T-helper 22 cell (primary cell): Measurements from ENCODE around the gene HCRTR1.

Experiments used
- DNase-seq: peaks from one replicate; pipeline ENCODE4 v3.0.0-alpha.2; 2020; ENCODE audit warnings: low read depth

The HCRTR1 gene

GRCh38 chr1:31598980-31599379 lies 18.5 kb upstream of the HCRTR1 start:
- DNase-seq: no peak

GRCh38 chr1:31600641-31601040 lies 16.8 kb upstream of the HCRTR1 start:
- DNase-seq: no peak

DNA sequence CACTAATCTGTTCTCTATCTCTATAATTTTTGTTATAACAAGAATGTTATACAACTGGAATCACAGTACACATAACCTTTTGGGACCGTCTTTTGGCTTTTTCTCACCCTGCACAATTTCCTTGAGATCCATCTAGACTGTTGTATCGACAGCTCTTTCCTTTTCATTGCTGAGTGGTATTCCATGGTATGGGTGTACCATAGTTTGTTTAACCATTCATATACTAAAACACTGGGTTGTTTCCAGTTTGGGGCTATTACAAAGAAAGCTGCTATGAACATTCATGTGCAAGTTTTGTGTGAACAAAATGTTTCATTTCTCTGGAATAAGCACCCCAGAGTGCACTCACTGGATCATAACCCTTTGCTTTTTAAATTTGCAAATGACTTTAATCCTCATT lies 15.4 kb upstream of the HCRTR1 start:
- DNase-seq: no peak

DNA sequence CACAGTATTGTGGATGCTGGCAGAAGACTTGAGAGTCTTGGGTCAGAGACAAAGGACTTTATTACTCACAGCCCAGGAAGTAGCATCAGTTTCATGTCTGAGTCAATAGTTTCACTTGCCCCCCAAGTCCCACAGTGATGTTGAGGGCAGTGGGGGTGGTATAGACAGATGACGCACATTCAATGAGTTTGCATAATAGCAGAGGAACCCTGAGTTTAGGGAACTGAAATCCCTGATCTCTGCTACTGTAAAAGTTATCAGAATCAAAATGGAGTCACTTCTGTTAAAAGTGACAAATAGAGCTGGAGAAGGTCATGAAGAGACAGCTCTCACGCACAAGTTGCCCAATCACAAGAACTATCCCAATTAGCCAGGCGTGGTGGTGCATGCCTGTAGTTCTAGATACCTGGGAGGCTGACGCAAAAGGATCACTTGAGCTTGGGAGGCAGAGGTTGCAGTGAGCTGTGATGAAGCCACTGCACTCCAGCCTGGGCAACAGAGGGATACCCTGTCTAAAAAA lies 11.5 kb upstream of the HCRTR1 start:
- no peak for DNase-seq

- DNase-seq: no peak
These were observed 10.1 kb upstream of the HCRTR1 start for GRCh38 chr1:31607360-31607759.

DNA sequence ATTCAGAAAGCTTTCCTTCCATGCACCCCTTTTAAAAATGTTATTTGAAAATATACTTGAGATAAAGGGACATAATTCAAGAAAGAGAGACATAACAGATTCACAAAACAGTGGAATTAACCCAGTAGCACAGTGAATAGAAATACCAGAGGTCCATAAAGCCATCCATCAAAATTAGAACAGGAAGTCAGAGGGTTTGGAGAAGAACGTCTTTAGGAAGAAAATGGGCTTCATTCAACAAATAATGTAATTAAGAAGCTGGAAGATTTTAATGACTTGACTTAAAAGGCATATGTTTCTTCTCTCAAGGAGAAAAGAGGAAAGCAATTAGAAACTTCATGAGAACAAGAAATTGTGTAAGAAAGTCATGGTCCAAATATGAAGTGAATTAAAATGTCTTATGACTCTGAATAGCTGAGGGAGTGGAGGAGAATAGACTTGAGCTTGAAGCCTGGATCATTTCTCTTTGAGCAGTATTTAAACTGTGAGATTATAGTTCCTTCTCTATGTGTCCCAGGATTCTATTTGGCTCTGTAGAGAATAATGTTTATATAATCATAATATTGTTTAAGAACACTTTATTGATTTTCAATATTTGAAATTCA lies 7.9 kb upstream of the HCRTR1 start:
- no peak for DNase-seq

DNA sequence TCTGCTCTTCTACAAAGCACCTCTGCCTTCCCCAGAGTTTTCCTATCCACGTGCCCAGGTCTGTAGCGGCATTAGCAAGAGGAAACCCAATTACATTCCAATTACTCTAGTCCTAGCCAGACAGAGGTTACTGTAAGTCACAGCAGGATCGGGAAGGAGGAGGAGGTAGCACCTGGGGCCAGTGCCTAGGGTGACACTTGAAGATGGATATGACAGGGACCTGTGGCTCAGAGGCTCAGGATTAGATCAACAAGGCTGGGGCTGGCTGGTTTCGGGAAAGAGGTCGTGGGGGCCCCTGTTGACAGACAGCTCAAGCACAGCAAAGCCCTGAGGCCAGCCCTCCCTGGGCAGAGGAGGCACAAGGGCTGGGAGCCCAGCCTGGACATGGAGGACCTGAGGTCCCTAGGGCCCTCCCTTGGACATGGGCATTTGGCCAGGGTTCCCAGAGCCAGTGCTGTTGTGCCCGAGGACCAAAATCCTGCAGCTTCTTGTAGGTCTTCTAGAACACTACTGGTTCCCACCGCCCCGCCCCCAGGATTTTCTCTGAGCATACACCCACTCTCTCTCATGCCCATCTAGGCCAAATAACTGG lies 3.0 kb upstream of the HCRTR1 start:
- no peak for DNase-seq

GRCh38 chr1:31615414-31615813 lies 2.1 kb upstream of the HCRTR1 start:
- DNase-seq: no peak

- no peak for DNase-seq
These were observed 1.6 kb upstream of the HCRTR1 start for GRCh38 chr1:31615939-31616338.

DNA sequence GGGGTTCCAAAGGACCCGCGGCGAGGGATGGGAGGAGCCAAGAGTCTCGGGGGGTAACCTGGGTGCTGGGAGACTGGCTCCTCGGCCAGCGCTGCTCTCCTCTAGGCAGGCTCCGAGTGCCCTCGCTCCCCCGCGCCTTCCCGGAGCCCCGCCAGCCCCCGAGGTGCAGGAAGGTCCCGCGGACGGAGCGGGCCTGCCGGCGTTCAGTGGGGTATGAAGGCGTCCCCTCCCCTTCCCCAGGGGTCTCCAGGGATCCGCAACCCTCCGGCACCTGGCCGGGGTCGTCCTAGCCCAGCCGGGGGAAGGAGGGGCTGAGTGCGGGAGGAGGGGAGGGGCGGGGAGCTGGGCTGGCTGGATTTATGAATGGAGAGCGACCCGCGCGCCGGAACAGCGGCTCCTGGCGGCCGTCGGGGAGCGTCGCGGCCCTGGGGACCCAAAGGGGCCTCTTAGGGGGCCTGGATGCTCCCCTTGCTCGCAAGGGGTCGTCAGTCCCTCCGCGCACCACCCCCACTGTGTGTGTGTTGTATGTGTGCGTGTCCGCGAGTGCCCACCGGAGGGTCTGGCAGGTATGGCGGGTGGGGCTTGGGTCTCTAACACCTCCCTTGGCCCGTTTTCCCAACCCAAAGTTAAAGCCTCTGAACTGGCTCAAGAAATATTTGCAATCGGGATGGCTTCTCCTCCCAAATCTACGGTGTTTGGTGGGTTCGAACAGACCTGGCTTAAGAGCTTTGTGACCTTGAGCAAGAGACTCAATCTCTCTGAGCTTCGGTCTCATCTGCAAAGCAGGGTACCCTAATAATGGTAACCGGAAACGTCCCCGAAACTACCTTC lies 642 bp downstream of the HCRTR1 start:
- DNase-seq: no peak

DNA sequence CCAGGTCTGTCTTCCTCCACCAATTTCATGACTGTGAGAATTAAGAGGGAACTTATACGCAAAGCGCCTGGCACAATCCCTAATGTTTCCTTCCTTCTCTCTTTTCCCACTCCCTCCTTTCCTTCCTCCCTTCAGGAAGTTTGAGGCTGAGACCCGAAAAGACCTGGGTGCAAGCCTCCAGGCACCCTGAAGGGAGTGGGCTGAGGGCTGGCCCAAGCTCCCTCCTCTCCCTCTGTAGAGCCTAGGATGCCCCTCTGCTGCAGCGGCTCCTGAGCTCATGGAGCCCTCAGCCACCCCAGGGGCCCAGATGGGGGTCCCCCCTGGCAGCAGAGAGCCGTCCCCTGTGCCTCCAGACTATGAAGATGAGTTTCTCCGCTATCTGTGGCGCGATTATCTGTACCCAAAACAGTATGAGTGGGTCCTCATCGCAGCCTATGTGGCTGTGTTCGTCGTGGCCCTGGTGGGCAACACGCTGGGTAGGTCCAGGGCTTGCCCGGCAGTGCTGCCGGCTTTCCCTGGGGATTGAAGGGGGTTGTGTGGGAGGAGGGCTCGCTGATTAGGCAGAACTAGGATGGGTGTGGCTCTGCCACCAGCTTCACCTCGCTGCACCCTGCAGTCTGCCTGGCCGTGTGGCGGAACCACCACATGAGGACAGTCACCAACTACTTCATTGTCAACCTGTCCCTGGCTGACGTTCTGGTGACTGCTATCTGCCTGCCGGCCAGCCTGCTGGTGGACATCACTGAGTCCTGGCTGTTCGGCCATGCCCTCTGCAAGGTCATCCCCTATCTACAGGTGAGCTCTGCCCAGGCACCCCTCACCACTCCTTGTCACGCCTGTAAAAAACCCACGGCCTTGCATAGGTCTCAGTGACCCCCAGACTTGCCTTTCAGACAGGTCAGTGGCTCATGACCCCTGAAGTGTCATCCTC lies 1.7 kb downstream of the HCRTR1 start:
- DNase-seq: no peak

GRCh38 chr1:31620631-31621497 lies 3.4 kb downstream of the HCRTR1 start:
- no peak for DNase-seq

DNA sequence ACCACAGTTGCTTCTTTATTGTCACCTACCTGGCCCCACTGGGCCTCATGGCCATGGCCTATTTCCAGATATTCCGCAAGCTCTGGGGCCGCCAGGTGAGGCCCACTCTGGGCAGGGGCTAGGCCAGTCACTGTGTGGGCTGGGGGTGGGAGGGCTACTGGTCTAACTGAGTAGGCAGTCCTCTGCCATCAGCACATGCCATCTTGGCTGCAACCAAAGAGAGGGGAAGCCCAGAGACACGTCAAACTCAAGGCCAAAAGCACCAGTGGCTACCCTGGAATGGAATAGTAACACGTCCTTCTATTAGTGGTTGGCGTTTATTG lies 4.0 kb downstream of the HCRTR1 start:
- DNase-seq: no peak

GRCh38 chr1:31621847-31622730 lies 4.6 kb downstream of the HCRTR1 start:
- DNase-seq: no peak

GRCh38 chr1:31623365-31623764 lies 5.9 kb downstream of the HCRTR1 start:
- DNase-seq: no peak

DNA sequence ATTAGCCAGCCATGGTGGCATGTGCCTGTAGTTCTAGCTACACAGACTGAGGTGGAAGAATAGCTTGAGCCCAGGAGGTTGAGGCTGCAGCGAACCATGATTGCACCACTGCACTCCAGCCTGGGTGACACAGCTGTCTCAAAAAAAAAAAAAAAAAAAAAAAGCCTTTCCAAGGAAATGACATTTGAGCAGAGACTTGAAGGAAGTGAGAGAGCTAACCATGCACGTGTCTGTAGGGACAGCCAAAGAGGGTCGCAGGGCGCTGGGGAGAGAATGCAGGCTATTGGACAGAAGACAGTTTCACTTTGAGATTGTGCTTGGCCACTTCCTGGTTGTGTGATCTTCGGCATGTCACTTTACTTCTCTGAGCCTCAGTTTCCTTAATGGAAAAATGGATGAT lies 6.8 kb downstream of the HCRTR1 start:
- DNase-seq: no peak

DNA sequence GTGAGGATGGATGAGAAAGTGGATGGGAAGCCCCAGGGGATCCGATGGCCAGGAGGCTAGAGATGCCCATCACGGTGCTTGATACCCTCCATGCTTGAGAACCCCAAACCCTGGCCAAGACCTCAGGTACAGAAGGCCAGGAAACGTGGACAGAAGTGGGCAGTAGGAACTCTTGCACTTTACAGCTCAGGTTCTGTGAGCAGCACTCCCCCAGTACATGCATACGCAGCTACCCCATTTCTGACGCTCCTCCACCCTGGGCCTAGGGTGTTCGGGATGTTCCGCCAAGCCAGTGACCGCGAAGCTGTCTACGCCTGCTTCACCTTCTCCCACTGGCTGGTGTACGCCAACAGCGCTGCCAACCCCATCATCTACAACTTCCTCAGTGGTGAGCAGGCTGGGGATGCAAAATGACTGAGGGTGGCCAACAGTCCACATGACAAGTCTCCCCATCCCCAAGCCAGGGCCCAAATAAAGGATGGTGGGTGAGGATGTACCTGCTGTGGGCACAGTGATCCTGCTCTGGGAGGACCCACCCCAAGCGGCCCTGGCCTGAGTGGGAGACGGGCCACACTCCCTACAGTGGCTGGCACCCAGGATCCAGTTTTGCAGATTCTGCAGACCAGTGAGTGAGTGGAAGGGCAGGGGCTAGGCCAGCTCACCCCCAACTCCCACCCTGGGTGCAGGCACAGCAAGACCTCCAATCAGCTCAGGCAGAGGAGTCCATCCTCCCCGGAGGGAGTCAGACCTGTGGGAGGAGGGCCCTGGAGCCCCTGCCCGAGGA lies 7.4 kb downstream of the HCRTR1 start:
- DNase-seq: no peak

DNA sequence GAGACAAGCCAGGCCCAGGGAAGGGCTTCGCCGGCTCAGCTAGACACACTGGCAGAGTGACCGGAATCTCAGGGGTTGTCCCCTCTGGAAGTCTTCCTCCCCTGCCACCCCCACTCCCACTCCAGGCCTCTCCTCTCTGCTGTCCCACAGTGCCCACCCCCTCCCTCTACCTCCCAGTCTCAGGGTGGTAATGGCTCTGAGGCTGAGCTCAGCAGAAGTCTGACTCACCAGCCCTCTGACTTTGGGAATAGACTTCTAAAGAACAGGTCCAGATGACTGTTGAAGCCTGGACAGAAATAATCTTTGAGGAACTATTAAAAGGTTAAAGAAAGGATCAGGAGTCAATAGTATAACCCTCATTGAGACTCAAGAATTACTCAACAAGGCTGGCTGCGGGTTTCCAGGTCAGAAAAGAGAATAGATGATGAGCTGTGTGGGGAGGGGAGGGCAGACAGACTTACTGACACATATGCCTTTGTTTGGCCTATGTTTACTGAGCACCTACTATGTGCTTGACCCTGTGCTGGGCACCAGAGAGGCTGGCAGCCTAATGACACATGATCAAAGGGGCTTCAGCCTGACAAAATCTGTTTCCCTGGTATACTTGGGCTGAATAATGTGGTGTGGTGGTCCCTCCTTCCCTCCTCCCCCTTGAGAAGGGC lies 8.2 kb downstream of the HCRTR1 start:
- DNase-seq: no peak
